GM19238 (cell line): Measurements from ENCODE around the gene SLC29A2.
"Not testable (repeated sequence)": the region's sequence is repeated elsewhere in the genome, so short reads cannot be mapped to it uniquely, and the experiment has no call there.

Experiments used
- DNase-seq: peaks from one replicate; pipeline ENCODE4 v3.0.0; 2011; ENCODE audit warnings: low spot score; ENCODE audit not compliant: insufficient read length

Gene SLC29A2

DNA sequence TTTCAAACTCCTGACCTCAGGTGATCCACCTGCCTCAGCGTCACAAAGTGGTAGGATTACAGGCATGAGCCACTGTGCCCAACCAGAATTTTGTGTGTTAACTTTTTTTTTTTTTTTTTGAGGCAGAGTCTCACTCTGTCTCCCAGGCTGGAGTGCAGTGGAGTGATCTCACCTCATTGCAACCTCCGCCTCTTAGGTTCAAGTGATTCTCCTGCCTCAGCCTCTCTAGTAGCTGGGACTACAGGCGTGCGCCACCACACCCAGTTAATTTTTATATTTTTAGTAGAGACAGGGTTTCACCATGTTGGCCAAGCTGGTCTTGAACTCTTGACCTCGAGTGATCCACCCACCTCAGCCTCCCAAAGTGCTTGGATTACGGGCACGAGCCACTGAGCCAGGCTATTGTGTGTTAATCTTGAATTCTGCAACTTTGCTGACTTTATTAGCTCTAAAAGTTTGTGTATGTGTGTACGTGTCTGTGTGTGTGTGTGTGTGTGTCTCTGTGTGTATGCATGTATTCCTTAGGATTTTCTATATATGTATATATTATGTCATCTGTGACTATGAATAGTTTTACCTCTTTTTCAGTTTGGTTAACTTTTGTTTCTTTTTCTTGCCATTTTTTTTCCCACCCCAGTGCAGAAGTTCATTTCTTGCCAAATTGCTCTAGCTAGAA, 20.9 kb downstream of the SLC29A2 start:
- DNase-seq = not testable (repeated sequence)

DNA sequence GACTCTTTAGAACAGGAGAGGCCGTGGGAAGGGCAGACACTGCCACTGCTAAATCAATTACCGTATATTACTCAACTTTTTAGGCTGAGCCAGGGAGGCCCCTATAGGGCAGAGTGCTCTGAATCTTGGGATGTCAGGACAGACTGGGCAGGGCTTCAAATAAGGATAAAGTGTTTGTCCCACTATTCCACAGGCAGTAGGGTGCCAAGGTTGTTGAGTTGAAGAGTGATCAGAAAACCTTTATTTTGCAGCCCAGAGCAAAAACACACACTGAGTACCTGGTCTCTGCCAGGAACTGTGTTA, 22.5 kb downstream of the SLC29A2 start:
- DNase-seq = no peak

GRCh38 chr11:66347425-66348276, 23.9 kb downstream of the SLC29A2 start, which contains the start of gene B4GAT1:
B4GAT1 (minus strand) TSS chr11:66347629; CDS start chr11:66347545, 84 bp downstream.
- peak; percentile 70 for DNase-seq

- no peak for DNase-seq
Measured at GRCh38 chr11:66346476-66347424, 24.8 kb downstream of the SLC29A2 start.

DNA sequence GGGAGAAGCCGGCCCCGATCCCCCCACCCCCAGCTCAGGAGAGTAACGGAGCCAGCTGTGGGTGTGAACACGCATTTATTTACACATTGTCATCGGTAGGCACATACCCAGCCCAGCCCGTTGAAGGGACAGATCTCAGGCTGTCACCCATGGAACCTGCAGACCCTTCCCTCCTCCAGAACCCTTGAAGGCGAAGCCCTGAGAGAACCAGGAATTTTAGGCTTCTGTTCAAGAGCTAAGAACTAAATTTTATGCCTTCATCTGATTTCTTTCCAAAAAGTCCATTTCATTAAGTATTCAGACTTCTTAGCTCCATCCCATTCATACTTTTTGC, 26.3 kb downstream of the SLC29A2 start:
- no peak for DNase-seq

DNA sequence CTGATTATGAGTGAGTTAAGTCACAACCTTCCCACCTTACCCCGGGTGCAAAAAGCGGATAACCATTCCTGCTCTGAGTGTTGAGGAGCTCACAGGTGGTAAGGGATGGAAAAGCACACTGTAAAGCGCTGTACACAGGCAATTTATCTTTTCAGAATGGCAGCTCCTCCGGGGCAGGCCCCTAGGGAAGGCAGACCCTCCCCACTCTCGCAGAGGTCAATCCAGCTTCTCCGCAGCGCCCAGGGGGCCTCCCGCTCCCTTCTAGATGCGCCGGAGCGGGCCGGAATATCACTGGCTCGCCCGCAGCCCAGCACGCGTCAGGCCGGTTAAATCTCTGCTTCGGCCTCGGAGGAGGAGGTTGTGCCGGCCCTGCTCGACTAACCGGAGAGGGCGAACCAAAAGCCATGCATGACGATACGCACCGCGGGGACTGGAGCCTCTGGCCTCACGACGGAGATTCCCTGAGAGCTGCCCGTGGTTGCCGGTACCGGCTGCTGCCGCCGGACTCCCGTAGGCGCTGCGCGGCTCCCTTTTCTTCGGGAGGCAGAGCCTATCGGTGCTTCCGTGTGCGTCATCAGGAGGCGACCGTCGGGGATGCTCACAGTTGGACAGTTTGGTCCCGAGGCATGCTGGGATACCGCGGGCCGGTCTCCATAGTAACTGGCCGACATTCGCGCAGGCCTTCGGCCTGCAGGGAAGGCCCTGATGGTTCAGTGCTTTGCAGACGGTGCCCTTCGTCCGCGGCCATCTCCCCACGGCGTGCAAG, 26.8 kb downstream of the SLC29A2 start, which contains the start of gene BRMS1:
BRMS1 (minus strand) TSS at position 555 of the 766 bp plus-strand sequence. CDS start 2,870 bp downstream, outside the sequence.
- peak; percentile 98 for DNase-seq

DNA sequence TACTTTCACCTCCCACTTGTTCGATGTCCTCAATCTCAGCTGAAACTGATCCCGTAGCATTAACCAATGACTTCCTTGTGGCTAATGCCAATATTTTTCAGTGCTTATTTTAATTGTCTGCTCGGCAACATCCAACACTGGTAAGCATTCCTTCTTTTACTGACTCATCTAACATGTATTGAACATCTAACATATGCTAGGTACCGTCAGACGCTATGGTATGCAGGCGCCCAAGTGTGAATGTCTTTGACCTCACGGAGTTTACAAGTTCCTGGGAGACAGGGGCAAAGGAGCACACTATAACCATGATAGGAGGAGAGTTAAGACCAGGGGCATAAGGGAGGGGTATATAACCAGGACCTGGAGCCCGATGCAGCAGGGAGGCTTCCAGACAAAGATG, 28.4 kb downstream of the SLC29A2 start:
- no peak for DNase-seq

- DNase-seq = no peak
Measured at GRCh38 chr11:66341502-66342126, 29.9 kb downstream of the SLC29A2 start.

DNA sequence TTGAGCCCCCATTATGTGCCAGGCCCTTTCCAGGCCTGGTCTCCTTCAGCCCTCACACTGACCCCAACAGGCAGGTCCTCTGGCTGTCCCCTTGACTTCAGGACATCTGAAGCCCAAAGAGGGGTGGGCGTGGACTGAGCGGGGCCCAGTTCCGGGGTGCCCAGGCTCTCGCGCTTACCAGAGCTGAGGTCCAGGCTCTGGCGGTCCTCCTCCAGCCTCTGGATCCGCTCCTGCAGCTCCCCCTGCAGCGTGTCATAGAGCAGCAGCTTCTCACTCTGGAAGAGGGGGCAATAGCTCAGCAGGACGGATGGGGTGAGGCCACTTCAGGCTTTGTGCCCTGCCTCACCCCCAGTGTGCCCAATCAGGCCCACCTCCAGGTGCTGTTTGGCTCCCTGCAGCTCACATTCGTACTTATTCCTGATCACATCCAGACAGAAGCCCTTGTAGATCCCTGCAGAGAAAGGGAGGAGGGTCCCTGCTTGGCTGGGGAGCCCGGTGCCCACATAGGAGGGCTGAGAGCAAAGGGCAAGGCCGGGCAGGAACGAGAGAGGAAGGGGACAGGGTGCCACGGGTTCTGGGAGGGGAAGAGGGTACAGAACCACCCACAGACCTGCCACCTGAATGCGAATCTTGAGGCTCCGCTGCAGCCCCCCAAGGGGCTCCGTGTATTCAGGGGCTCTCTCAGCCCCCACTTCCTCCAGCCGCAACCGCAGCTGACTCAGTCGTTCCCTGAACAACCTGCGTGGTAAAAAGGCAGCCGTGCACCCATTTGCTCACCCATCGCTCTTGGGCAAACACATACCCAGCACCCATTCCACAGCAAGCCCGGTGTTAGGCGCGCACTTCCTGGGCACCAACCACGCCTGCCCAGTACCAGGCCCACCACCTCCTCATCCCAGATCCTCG, 30.7 kb downstream of the SLC29A2 start:
- no peak for DNase-seq

DNA sequence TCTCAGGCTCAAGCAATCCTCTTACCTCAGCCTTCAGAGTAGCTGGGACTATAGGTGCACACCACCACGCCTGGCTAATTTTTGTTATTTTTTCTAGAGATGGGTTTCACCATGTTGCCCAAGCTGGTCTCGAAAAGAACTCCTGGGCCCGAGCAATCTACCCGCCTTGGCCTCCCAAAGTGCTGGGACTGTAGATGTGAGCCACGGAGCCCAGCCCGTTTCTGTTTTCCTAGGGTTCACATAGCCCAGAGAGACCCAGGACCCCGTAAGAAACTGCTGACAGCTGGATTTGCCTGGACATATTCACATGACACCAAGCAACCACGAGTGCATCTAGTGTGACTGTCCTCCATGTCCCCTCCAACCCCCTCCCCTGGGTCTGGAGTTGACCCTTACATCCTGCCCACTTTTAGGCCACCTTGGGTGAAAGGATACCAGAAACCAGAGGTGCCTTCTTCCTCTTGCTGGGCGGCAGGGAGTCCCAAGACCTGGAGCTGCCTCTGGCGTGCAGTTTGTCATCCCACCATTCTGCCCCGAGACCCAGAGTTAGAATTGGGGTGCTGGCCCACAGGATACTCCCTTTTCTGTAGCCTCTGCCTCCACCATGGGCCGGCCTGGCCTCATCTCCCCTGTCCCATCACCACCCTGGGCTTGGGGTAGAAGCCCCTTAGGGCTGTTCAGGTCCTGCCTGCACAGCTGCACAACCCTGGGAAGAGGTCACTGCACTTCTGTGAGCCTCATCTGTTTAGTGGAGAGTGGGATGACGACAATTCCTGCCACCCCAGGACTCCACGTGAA, 31.7 kb downstream of the SLC29A2 start:
- DNase-seq = no peak

- DNase-seq = no peak
Measured at GRCh38 chr11:66339162-66339675, 32.3 kb downstream of the SLC29A2 start.

DNA sequence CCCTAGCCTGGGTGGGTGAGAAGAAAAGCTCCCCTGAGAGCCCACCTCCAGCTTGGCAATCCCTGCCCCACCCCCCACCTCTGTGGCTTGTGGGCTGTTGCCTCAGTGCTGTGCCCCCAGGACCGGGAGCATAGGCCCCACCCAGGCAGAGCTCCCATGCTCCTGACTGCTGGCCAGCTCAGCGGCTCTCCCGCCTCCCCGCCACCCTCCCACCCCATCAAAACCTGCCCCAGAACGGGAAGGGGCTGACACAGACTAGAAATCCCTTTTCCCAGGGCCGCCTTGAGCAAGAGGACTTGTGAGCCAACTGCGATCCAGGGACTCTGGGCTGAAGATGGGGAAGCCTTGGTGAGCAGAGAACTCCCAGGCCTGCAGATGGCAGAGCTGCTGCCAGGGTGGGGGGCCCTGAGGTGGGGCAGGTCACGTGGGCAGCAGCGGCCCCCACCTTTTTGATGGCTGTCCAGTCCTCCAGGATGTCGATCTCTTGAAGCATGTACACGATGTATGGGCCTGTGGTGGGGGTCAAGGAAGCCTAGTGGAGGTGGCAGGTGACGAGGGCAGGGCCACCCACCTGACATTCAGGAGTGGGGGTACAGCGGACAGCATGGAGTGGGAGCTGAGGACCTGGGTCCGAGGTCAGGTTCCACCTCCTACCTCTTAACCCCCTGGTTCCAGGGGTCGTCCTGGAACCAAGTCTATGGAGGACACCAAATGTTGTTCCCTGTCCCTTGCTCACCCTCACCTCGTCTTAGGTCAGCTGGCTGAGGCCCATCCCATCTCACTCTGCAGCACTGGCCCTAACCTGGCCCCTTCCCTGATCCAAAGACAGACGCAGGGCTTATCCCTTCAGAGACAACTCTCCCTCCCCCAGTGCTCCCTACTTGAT, 33.0 kb downstream of the SLC29A2 start:
- DNase-seq = no peak

DNA sequence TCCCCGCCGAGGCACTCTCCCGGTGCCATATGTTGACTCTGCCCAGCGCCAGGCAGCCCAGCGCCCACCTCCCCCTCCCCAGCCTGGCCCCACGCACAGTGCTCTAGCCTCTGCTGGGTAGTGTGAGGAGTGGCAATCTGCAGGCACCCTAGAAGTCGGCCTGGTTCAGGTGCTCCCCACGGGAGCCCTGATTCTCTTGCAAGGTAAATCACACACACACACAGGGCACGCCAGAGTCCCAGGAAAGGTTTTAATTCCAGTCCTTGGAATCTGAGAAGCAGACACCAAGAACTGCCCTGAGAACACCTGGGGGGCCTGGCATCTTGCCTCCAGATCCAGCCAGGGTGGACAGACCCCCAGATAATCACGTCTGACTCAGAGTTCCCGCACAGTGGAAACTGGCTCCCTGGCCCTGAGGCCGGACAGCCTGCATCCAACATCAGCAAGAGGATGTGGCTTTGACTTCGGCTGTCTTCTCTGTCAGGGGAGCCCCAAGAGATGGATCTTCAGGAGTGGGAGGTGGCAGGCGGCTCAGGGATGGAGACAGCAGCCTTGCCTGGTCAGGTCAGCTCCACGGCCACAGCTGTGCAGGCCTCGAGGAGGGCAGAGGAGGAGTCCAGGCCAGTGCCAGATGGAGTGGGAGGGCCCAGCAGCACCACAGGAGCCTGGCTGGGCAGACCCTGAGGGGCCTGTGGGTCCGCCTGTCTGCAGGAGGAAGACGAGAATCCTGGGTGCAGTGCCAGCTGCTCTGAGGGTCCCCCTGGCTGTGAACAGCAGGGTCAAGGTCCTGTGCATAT, 34.3 kb downstream of the SLC29A2 start:
- no peak for DNase-seq

DNA sequence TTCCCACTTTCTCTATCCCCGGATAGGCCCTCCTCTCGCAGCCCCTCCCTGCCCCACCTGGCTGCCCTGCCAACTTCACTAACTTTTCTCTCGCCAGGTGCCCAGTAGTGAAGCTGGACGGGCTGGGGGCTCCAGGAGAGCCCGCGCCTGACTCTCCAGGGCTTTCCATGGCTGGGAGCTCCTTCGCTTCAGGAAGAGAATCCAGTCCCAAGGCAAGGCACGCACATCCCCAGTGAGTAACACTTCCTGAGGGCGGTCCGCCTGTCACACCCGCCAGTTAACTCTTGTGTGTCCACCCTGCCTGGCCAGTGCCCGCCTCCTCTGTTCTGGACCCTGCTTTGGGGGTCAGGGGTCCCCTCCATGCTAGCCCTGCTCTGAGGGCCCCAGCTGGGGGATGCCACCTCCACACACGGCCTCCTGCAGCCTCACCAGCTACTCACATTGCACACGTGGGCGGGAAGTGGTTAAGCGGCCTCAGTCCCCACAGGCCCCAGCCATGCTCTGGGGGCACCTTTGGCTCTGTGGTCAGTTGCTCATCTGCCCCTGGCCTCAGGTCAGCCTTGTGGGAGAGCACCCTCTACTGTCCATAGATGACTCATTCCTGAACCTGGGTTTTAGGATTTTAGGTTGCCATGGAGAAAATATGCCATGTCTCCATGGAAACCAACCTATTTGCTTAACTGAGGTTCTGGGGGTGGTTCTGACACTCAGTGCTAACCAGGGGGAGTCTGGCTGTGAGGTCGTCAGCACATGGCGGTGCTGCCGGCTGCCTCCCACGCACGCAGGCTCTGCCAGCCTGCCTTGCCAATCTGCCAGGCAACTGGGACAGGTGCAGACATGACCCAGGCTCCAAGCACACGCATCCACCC, 35.1 kb downstream of the SLC29A2 start, which contains the start of gene RIN1:
RIN1 (minus strand) TSS at position 201 of the 869 bp plus-strand sequence; CDS start at position 169, 32 bp downstream.
- DNase-seq = peak; percentile 74

GRCh38 chr11:66335531-66336233, 35.9 kb downstream of the SLC29A2 start:
- DNase-seq = no peak
